ENCODE data around the gene ITGA2B. TPM values are rescaled to one million over a fixed set of nuclear protein-coding genes. Genes with fewer than 3 reads are reported as not detected.

ITGA2B gene
- under 1 TPM in 3 of 4 donors, not detected in 1; 0.44 to 0.65 (median 0.57) TPM for total RNA-seq

- TF ChIP-seq, protein P1, sequence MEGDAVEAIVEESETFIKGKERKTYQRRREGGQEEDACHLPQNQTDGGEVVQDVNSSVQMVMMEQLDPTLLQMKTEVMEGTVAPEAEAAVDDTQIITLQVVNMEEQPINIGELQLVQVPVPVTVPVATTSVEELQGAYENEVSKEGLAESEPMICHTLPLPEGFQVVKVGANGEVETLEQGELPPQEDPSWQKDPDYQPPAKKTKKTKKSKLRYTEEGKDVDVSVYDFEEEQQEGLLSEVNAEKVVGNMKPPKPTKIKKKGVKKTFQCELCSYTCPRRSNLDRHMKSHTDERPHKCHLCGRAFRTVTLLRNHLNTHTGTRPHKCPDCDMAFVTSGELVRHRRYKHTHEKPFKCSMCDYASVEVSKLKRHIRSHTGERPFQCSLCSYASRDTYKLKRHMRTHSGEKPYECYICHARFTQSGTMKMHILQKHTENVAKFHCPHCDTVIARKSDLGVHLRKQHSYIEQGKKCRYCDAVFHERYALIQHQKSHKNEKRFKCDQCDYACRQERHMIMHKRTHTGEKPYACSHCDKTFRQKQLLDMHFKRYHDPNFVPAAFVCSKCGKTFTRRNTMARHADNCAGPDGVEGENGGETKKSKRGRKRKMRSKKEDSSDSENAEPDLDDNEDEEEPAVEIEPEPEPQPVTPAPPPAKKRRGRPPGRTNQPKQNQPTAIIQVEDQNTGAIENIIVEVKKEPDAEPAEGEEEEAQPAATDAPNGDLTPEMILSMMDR (IDR thresholded peaks at IDR 0.05; ENCODE audit: low read depth): no peak
Measured at GRCh38 chr17:44389281-44389680, at the start of gene ITGA2B. Gene ITGA2B, minus strand, starts transcription at chr17:44389649. Its CDS starts 176 bp downstream, at chr17:44389473.

DNA sequence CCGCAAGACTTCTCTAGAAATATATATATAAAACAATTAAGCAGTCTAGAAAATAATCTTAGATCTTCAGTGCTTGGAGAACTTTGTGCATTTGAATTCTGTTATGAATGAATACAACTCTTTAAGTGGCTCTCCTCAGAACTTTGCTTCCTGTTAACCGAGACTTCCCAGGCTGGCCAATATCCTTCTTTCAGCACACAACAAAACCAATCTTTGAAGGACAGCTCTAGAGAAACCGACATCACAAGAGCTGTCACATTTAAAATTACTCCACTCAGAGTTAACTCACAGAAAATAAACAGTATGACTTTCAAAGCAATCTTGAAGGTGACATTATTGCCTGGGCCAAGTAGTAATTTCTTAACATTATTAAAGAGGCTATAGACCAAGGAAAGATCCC lies 49.7 kb upstream of the ITGA2B start:
- TF ChIP-seq, protein P1 (IDR thresholded peaks at IDR 0.05; ENCODE audit: low read depth): no peak

- TF ChIP-seq, protein P1 (IDR thresholded peaks at IDR 0.05; ENCODE audit: low read depth): no peak
Measured at GRCh38 chr17:44438636-44439035, 49.2 kb upstream of the ITGA2B start.

- TF ChIP-seq, protein P1 (IDR thresholded peaks at IDR 0.05; ENCODE audit: low read depth): no peak
Measured at GRCh38 chr17:44436336-44436735, 46.9 kb upstream of the ITGA2B start.

- TF ChIP-seq, protein P1 (IDR thresholded peaks at IDR 0.05; ENCODE audit: low read depth): no peak
Measured at GRCh38 chr17:44432254-44433157, 43.1 kb upstream of the ITGA2B start.

GRCh38 chr17:44424828-44425461 lies 35.5 kb upstream of the ITGA2B start:
- TF ChIP-seq, protein P1 (IDR thresholded peaks at IDR 0.05; ENCODE audit: low read depth): no peak

GRCh38 chr17:44417553-44417952 lies 28.1 kb upstream of the ITGA2B start:
- TF ChIP-seq, protein P1 (IDR thresholded peaks at IDR 0.05; ENCODE audit: low read depth): no peak
